ENCODE measurements around the gene GAL3ST2. TPM values are rescaled to one million over a fixed set of nuclear protein-coding genes. Genes with fewer than 3 reads are reported as not detected.
"Not testable (repeated sequence)": the region's sequence is repeated elsewhere in the genome, so short reads cannot be mapped to it uniquely, and the experiment has no call there.

GAL3ST2 gene
- total RNA-seq, 1 donor = 2.5 TPM

GRCh38 chr2:241742320-241742939, 34.2 kb upstream of the GAL3ST2 start:
- no peaks in the 10 kb centered on the region for H3K27me3 ChIP-seq (ENCODE audit: insufficient read depth, low read length)
- peaks cover 21% of the 10 kb centered on the region for H3K4me1 ChIP-seq (ENCODE audit: insufficient read depth, low read length)
- no peaks in the 10 kb centered on the region for H3K9me3 ChIP-seq (ENCODE audit: low read depth, low read length)
- no peak overlapping the region for H3K4me3 ChIP-seq (ENCODE audit: low read length)

GRCh38 chr2:241743008-241743407, 33.6 kb upstream of the GAL3ST2 start:
- H3K9me3 ChIP-seq (ENCODE audit: low read depth, low read length); H3K4me3 ChIP-seq (ENCODE audit: low read length); H3K27me3 ChIP-seq (ENCODE audit: insufficient read depth, low read length): not testable (repeated sequence)
- peaks cover 21% of the 10 kb centered on the region for H3K4me1 ChIP-seq (ENCODE audit: insufficient read depth, low read length)

- Histone ChIP-seq H3K9me3 (ENCODE audit: low read depth, low read length) (no peaks in the 10 kb centered on the region), H3K27me3 (ENCODE audit: insufficient read depth, low read length) (no peaks in the 10 kb centered on the region), H3K4me3 (ENCODE audit: low read length) (no peak overlapping the region), H3K4me1 (ENCODE audit: insufficient read depth, low read length) (peaks cover 21% of the 10 kb centered on the region)
These were observed 33.0 kb upstream of the GAL3ST2 start for GRCh38 chr2:241743620-241744019.

- H3K27me3 ChIP-seq (ENCODE audit: insufficient read depth, low read length) = no peaks in the 10 kb centered on the region
- peaks cover 21% of the 10 kb centered on the region for H3K4me1 ChIP-seq (ENCODE audit: insufficient read depth, low read length)
- no peaks in the 10 kb centered on the region for H3K9me3 ChIP-seq (ENCODE audit: low read depth, low read length)
- H3K4me3 ChIP-seq (ENCODE audit: low read length) = no peak overlapping the region
These were observed 32.4 kb upstream of the GAL3ST2 start for GRCh38 chr2:241744028-241744754.

- Histone ChIP-seq H3K27me3 (ENCODE audit: insufficient read depth, low read length) (no peaks in the 10 kb centered on the region), H3K4me3 (ENCODE audit: low read length) (no peak overlapping the region), H3K4me1 (ENCODE audit: insufficient read depth, low read length) (peaks cover 11% of the 10 kb centered on the region), H3K9me3 (ENCODE audit: low read depth, low read length) (no peaks in the 10 kb centered on the region)
These were observed 31.3 kb upstream of the GAL3ST2 start for GRCh38 chr2:241745276-241745675.

GRCh38 chr2:241746084-241746483, 30.5 kb upstream of the GAL3ST2 start:
- peaks cover 3% of the 10 kb centered on the region for H3K4me1 ChIP-seq (ENCODE audit: insufficient read depth, low read length)
- H3K27me3 ChIP-seq (ENCODE audit: insufficient read depth, low read length) = no peaks in the 10 kb centered on the region
- H3K9me3 ChIP-seq (ENCODE audit: low read depth, low read length) = no peaks in the 10 kb centered on the region
- no peak overlapping the region for H3K4me3 ChIP-seq (ENCODE audit: low read length)

GRCh38 chr2:241748468-241749256, 28.0 kb upstream of the GAL3ST2 start:
- no peak overlapping the region for H3K4me3 ChIP-seq (ENCODE audit: low read length)
- H3K4me1 ChIP-seq (ENCODE audit: insufficient read depth, low read length) = no peaks in the 10 kb centered on the region
- H3K9me3 ChIP-seq (ENCODE audit: low read depth, low read length) = no peaks in the 10 kb centered on the region
- H3K27me3 ChIP-seq (ENCODE audit: insufficient read depth, low read length) = no peaks in the 10 kb centered on the region

GRCh38 chr2:241750076-241750840, 26.4 kb upstream of the GAL3ST2 start:
- H3K4me1 ChIP-seq (ENCODE audit: insufficient read depth, low read length) = no peaks in the 10 kb centered on the region
- no peaks in the 10 kb centered on the region for H3K27me3 ChIP-seq (ENCODE audit: insufficient read depth, low read length)
- no peak overlapping the region for H3K4me3 ChIP-seq (ENCODE audit: low read length)

GRCh38 chr2:241751152-241751551, 25.5 kb upstream of the GAL3ST2 start:
- H3K4me1 ChIP-seq (ENCODE audit: insufficient read depth, low read length) = no peaks in the 10 kb centered on the region
- no peaks in the 10 kb centered on the region for H3K9me3 ChIP-seq (ENCODE audit: low read depth, low read length)
- H3K4me3 ChIP-seq (ENCODE audit: low read length) = no peak overlapping the region

More at GRCh38 chr2:241750076-241750840, 26.4 kb upstream of the GAL3ST2 start:
- no peaks in the 10 kb centered on the region for H3K9me3 ChIP-seq (ENCODE audit: low read depth, low read length)

GRCh38 chr2:241751776-241752175, 24.8 kb upstream of the GAL3ST2 start:
- Histone ChIP-seq H3K4me1 (ENCODE audit: insufficient read depth, low read length) (no peaks in the 10 kb centered on the region), H3K9me3 (ENCODE audit: low read depth, low read length) (no peaks in the 10 kb centered on the region), H3K4me3 (ENCODE audit: low read length) (no peak overlapping the region), H3K27me3 (ENCODE audit: insufficient read depth, low read length) (no peaks in the 10 kb centered on the region)

More at GRCh38 chr2:241751152-241751551, 25.5 kb upstream of the GAL3ST2 start:
- no peaks in the 10 kb centered on the region for H3K27me3 ChIP-seq (ENCODE audit: insufficient read depth, low read length)

- Histone ChIP-seq H3K4me1 (ENCODE audit: insufficient read depth, low read length) (no peaks in the 10 kb centered on the region), H3K9me3 (ENCODE audit: low read depth, low read length) (no peaks in the 10 kb centered on the region)
These were observed 24.4 kb upstream of the GAL3ST2 start for GRCh38 chr2:241752253-241752652.

GRCh38 chr2:241752689-241753276, 23.8 kb upstream of the GAL3ST2 start:
- no peaks in the 10 kb centered on the region for H3K27me3 ChIP-seq (ENCODE audit: insufficient read depth, low read length)

More at GRCh38 chr2:241752253-241752652, 24.4 kb upstream of the GAL3ST2 start:
- H3K4me3 ChIP-seq (ENCODE audit: low read length) = no peak overlapping the region
- no peaks in the 10 kb centered on the region for H3K27me3 ChIP-seq (ENCODE audit: insufficient read depth, low read length)

GRCh38 chr2:241753493-241753892, 23.1 kb upstream of the GAL3ST2 start:
- Histone ChIP-seq H3K4me3 (ENCODE audit: low read length) (no peak overlapping the region), H3K9me3 (ENCODE audit: low read depth, low read length) (no peaks in the 10 kb centered on the region), H3K4me1 (ENCODE audit: insufficient read depth, low read length) (no peaks in the 10 kb centered on the region), H3K27me3 (ENCODE audit: insufficient read depth, low read length) (no peaks in the 10 kb centered on the region)

More at GRCh38 chr2:241752689-241753276, 23.8 kb upstream of the GAL3ST2 start:
- no peaks in the 10 kb centered on the region for H3K4me1 ChIP-seq (ENCODE audit: insufficient read depth, low read length)
- no peaks in the 10 kb centered on the region for H3K9me3 ChIP-seq (ENCODE audit: low read depth, low read length)
- H3K4me3 ChIP-seq (ENCODE audit: low read length) = no peak overlapping the region

GRCh38 chr2:241754042-241754441, 22.6 kb upstream of the GAL3ST2 start:
- Histone ChIP-seq H3K27me3 (ENCODE audit: insufficient read depth, low read length) (no peaks in the 10 kb centered on the region), H3K4me3 (ENCODE audit: low read length) (no peak overlapping the region), H3K4me1 (ENCODE audit: insufficient read depth, low read length) (no peaks in the 10 kb centered on the region), H3K9me3 (ENCODE audit: low read depth, low read length) (no peaks in the 10 kb centered on the region)

Data from mononuclear cell (primary cell).